Duodenal mucosa (tissue), 2 donors: Measurements from ENCODE around the gene ZNF26.
"Not testable (repeated sequence)": the region's sequence is repeated elsewhere in the genome, so short reads cannot be mapped to it uniquely, and the experiment has no call there.

Experiments
- H3K27ac ChIP-seq: one replicate; pipeline ENCODE4 v1.7.0; 2013; ENCODE audit warnings: low read depth, low read length
- H3K27me3 ChIP-seq, 2 donors: one replicate each; pipeline ENCODE4 v1.7.0; 2013; ENCODE audit warnings: low read length in 2 of 2, control low read depth in 1 of 2; ENCODE audit not compliant: insufficient read depth in 2 of 2, control insufficient read depth in 1 of 2
- H3K36me3 ChIP-seq, 2 donors: one replicate each; pipeline ENCODE4 v1.7.0; 2013; ENCODE audit warnings: low read length in 2 of 2, control low read depth in 1 of 2; ENCODE audit not compliant: insufficient read depth in 2 of 2, control insufficient read depth in 1 of 2
- H3K4me1 ChIP-seq, 2 donors: one replicate each; pipeline ENCODE4 v1.7.0; 2013; ENCODE audit warnings: low read length in 2 of 2, control low read depth in 1 of 2; ENCODE audit not compliant: insufficient read depth in 2 of 2, control insufficient read depth in 1 of 2
- H3K4me3 ChIP-seq, 2 donors: one replicate each; pipeline ENCODE4 v1.7.0; 2013; ENCODE audit warnings: low read length in 2 of 2, low read depth in 1 of 2
- H3K9ac ChIP-seq, 2 donors: one replicate each; pipeline ENCODE4 v1.7.0; 2013; ENCODE audit warnings: low read length in 2 of 2, low read depth in 1 of 2
- H3K9me3 ChIP-seq, 2 donors: one replicate each; pipeline ENCODE4 v1.7.0; 2013; ENCODE audit warnings: low read length in 2 of 2, control low read depth in 1 of 2; ENCODE audit not compliant: control insufficient read depth in 1 of 2

Gene ZNF26

GRCh38 chr12:132955094-132956010, 30.8 kb upstream of the ZNF26 start:
- peaks cover 28 to 32% of the 10 kb centered on the region in 2 donors for H3K9me3 ChIP-seq
- H3K36me3 ChIP-seq, result peaks cover 18 to 26% of the 10 kb centered on the region in 2 donors
- H3K4me3 ChIP-seq, result peak overlapping the region; percentile 82 to 85
- peak overlapping the region; percentile 11 for H3K27ac ChIP-seq
- peak overlapping the region; percentile 68 to 69 for H3K9ac ChIP-seq
- H3K27me3 ChIP-seq, result no peaks in the 10 kb centered on the region
- peaks cover 9 to 11% of the 10 kb centered on the region in 2 donors for H3K4me1 ChIP-seq

GRCh38 chr12:132956011-132956788, 30.0 kb upstream of the ZNF26 start, which contains the start of gene ZNF605:
Gene ZNF605, minus strand, starts transcription at chr12:132956306. Its CDS starts 10,671 bp downstream, at chr12:132945635.
- Histone ChIP-seq H3K27me3 (no peaks in the 10 kb centered on the region), H3K9ac (peak within 1 kb of the TSS; percentile 68 to 69), H3K36me3 (peaks cover 11 to 17% of the 10 kb centered on the region in 2 donors), H3K9me3 (peaks cover 19 to 23% of the 10 kb centered on the region in 2 donors), H3K4me1 (peaks cover 9 to 11% of the 10 kb centered on the region in 2 donors), H3K27ac (peak within 1 kb of the TSS; percentile 73), H3K4me3 (peak within 1 kb of the TSS; percentile 85 to 97)

GRCh38 chr12:132961790-132962189, 24.4 kb upstream of the ZNF26 start:
- not testable (repeated sequence) for H3K4me3 ChIP-seq, H3K27ac ChIP-seq
- H3K9me3 ChIP-seq, result peaks cover 11 to 12% of the 10 kb centered on the region in 2 donors

GRCh38 chr12:132963947-132964346, 22.2 kb upstream of the ZNF26 start:
- H3K36me3 ChIP-seq, H3K27ac ChIP-seq, H3K4me3 ChIP-seq, H3K27me3 ChIP-seq, H3K4me1 ChIP-seq, H3K9ac ChIP-seq: not testable (repeated sequence)
- peaks cover 19 to 23% of the 10 kb centered on the region in 2 donors for H3K9me3 ChIP-seq

More at GRCh38 chr12:132961790-132962189, 24.4 kb upstream of the ZNF26 start:
- H3K27me3 ChIP-seq, H3K4me1 ChIP-seq, H3K36me3 ChIP-seq, H3K9ac ChIP-seq: not testable (repeated sequence)

GRCh38 chr12:132965796-132966195, 20.4 kb upstream of the ZNF26 start:
- peaks cover 19 to 28% of the 10 kb centered on the region in 2 donors for H3K9me3 ChIP-seq
- H3K9ac ChIP-seq, result no peak overlapping the region
- no peaks in the 10 kb centered on the region for H3K4me1 ChIP-seq
- no peak overlapping the region for H3K4me3 ChIP-seq
- H3K27me3 ChIP-seq, result no peaks in the 10 kb centered on the region
- no peak overlapping the region for H3K27ac ChIP-seq
- no peaks in the 10 kb centered on the region for H3K36me3 ChIP-seq

- H3K9me3 ChIP-seq, result peaks cover 19 to 28% of the 10 kb centered on the region in 2 donors
- no peaks in the 10 kb centered on the region for H3K4me1 ChIP-seq
- no peak overlapping the region for H3K27ac ChIP-seq
- H3K4me3 ChIP-seq, result no peak overlapping the region
- H3K27me3 ChIP-seq, result no peaks in the 10 kb centered on the region
- H3K9ac ChIP-seq, result no peak overlapping the region
- no peaks in the 10 kb centered on the region for H3K36me3 ChIP-seq
Observed at GRCh38 chr12:132966676-132967415, 19.3 kb upstream of the ZNF26 start.

- H3K9ac ChIP-seq, result no peak overlapping the region
- peaks cover 26 to 32% of the 10 kb centered on the region in 2 donors for H3K9me3 ChIP-seq
- H3K27me3 ChIP-seq, result no peaks in the 10 kb centered on the region
- no peak overlapping the region for H3K27ac ChIP-seq
- H3K4me1 ChIP-seq, result no peaks in the 10 kb centered on the region
- no peak overlapping the region for H3K4me3 ChIP-seq
- H3K36me3 ChIP-seq, result no peaks in the 10 kb centered on the region
Observed at GRCh38 chr12:132967736-132968135, 18.4 kb upstream of the ZNF26 start.

- H3K4me3 ChIP-seq, result no peak overlapping the region
- H3K27me3 ChIP-seq, result no peaks in the 10 kb centered on the region
- H3K9me3 ChIP-seq, result peaks cover 23 to 24% of the 10 kb centered on the region in 2 donors
- H3K9ac ChIP-seq, result no peak overlapping the region
- no peaks in the 10 kb centered on the region for H3K36me3 ChIP-seq
- no peak overlapping the region for H3K27ac ChIP-seq
- no peaks in the 10 kb centered on the region for H3K4me1 ChIP-seq
Observed at GRCh38 chr12:132972374-132972773, 13.8 kb upstream of the ZNF26 start.

GRCh38 chr12:132976870-132977269, 9.3 kb upstream of the ZNF26 start:
- H3K27ac ChIP-seq, H3K27me3 ChIP-seq, H3K4me1 ChIP-seq, H3K4me3 ChIP-seq, H3K36me3 ChIP-seq, H3K9ac ChIP-seq: not testable (repeated sequence)
- peaks cover 10 to 21% of the 10 kb centered on the region in 2 donors for H3K9me3 ChIP-seq
